Calu3 (cell line): ENCODE results near the gene GALNTL6. TPM values are rescaled to one million over a fixed set of nuclear protein-coding genes. Genes with fewer than 3 reads are reported as not detected.

Experiments used
- BruUV-seq: library from RNA; stranded (reverse); fragments of 400-500 nt; replicated peaks from 2 replicates; lab custom pipeline; 2021; lab: Mats Ljungman, UMichigan
- CTCF ChIA-PET: fragments of 300-600 bp; sonication (Branson Sonifier 250); formaldehyde crosslinking; loops from one replicate; lab custom pipeline; 2022; ENCODE audit warnings: antibody characterized with exemption; lab: Charles Lee
- DNase-seq: peaks from one replicate; pipeline ENCODE4 v3.0.0; 2022
- H3K27ac Mint-ChIP-seq: one replicate; pipeline ENCODE4 v1.8.0; 2022; ENCODE audit warnings: mixed read lengths; ENCODE audit not compliant: unreplicated experiment
- H3K27me3 Mint-ChIP-seq: one replicate; pipeline ENCODE4 v1.8.0; 2022; ENCODE audit warnings: mixed read lengths; ENCODE audit not compliant: unreplicated experiment
- H3K36me3 Mint-ChIP-seq: one replicate; pipeline ENCODE4 v1.8.0; 2022; ENCODE audit warnings: mild to moderate bottlenecking, moderate library complexity, mixed read lengths; ENCODE audit not compliant: insufficient read depth, unreplicated experiment
- H3K4me1 Mint-ChIP-seq: one replicate; pipeline ENCODE4 v1.8.0; 2022; ENCODE audit warnings: mild to moderate bottlenecking, low read depth, mixed read lengths; ENCODE audit not compliant: unreplicated experiment
- H3K4me3 Mint-ChIP-seq: one replicate; pipeline ENCODE4 v1.8.0; 2022; ENCODE audit warnings: mild to moderate bottlenecking, low read depth, moderate library complexity, mixed read lengths; ENCODE audit not compliant: unreplicated experiment
- H3K9me3 Mint-ChIP-seq: one replicate; pipeline ENCODE4 v1.8.0; 2022; ENCODE audit warnings: low read depth, mixed read lengths; ENCODE audit not compliant: unreplicated experiment
- CTCF ChIP-seq: fragments of 200-600 bp; IDR thresholded peaks from one replicate; pipeline ENCODE4 v1.8.0; 2022; ENCODE audit warnings: antibody characterized with exemption; ENCODE audit not compliant: unreplicated experiment
- intact Hi-C: fragments of 100-400 bp; cut with micrococcal nuclease; formaldehyde crosslinking; loops from one replicate; pipeline ENCODE4 v1.10.0; 2022; ENCODE audit not compliant: unreplicated experiment
- total RNA-seq: library from RNA; stranded (reverse); gene quantifications from 2 replicates; pipeline ENCODE4 v1.2.3, GENCODE V29; 2022

The GALNTL6 gene
- total RNA-seq, 1 experiment from 2014 or later = not detected

- H3K4me1 Mint-ChIP-seq = no peaks in the 10 kb centered on the region
- TF ChIP-seq CTCF = peak; percentile 24
- no peak overlapping the region for H3K27ac Mint-ChIP-seq
- peak; percentile 34 for DNase-seq
- CTCF ChIA-PET = interaction anchor here (0.6 to 1.9 kb wide), 19 partner anchors 10 to 791 kb away, joined by 3 to 33 read pairs (median 5); partner anchors contain the start of gene SAP30
- no TSS peak for BruUV-seq
- H3K9me3 Mint-ChIP-seq = no peaks in the 10 kb centered on the region
- intact Hi-C loops = loop anchor here (1.0 to 5.0 kb wide), 3 partner anchors 244 to 404 kb away; no protein-coding TSS in a partner anchor
- H3K36me3 Mint-ChIP-seq = peaks cover 5% of the 10 kb centered on the region
- H3K27me3 Mint-ChIP-seq = no peaks in the 10 kb centered on the region
- no peak overlapping the region for H3K4me3 Mint-ChIP-seq
Measured at GRCh38 chr4:173013232-173013930, 1200.2 kb downstream of the GALNTL6 start.

- intact Hi-C loops = loop anchor here (5.0 kb wide), 1 partner anchor 403 kb away; no protein-coding TSS in a partner anchor
- H3K36me3 Mint-ChIP-seq = peaks cover 5% of the 10 kb centered on the region
Measured at GRCh38 chr4:173014113-173014558, 1200.9 kb downstream of the GALNTL6 start.

GRCh38 chr4:173014836-173015235 is 1201.6 kb downstream of the GALNTL6 start:
- no peak for DNase-seq
- CTCF ChIA-PET = no interaction called here
- no TSS peak for BruUV-seq
- Mint-ChIP-seq H3K4me1 (no peaks in the 10 kb centered on the region), H3K4me3 (no peak overlapping the region), H3K27ac (no peak overlapping the region), H3K9me3 (no peaks in the 10 kb centered on the region), H3K36me3 (peaks cover 5% of the 10 kb centered on the region), H3K27me3 (no peaks in the 10 kb centered on the region)
- intact Hi-C loops = loop anchor here (5.0 kb wide), 1 partner anchor 402 kb away; no protein-coding TSS in a partner anchor
- TF ChIP-seq CTCF = no peak

More at GRCh38 chr4:173014113-173014558, 1200.9 kb downstream of the GALNTL6 start:
- Mint-ChIP-seq H3K27me3 (no peaks in the 10 kb centered on the region), H3K4me3 (no peak overlapping the region), H3K9me3 (no peaks in the 10 kb centered on the region), H3K4me1 (no peaks in the 10 kb centered on the region), H3K27ac (no peak overlapping the region)
- CTCF ChIA-PET = interaction anchor here (0.6 to 1.9 kb wide), 15 partner anchors 9 to 480 kb away, joined by 3 to 33 read pairs (median 5); no protein-coding TSS in a partner anchor
- DNase-seq = peak; percentile 6
- BruUV-seq = no TSS peak
- no peak for TF ChIP-seq CTCF

- no peak for DNase-seq
- peaks cover 10% of the 10 kb centered on the region for H3K27me3 Mint-ChIP-seq
- no peak overlapping the region for H3K4me3 Mint-ChIP-seq
- H3K9me3 Mint-ChIP-seq = no peaks in the 10 kb centered on the region
- no TSS peak for BruUV-seq
- H3K27ac Mint-ChIP-seq = no peak overlapping the region
- no peak for TF ChIP-seq CTCF
- intact Hi-C loops = no loop called here
- H3K36me3 Mint-ChIP-seq = peaks cover 5% of the 10 kb centered on the region
- no peaks in the 10 kb centered on the region for H3K4me1 Mint-ChIP-seq
- CTCF ChIA-PET = interaction anchor here (0.6 to 0.8 kb wide), 2 partner anchors 151 to 274 kb away, joined by 4 to 5 read pairs; partner anchors contain the start of gene GALNT7
Measured at GRCh38 chr4:173017802-173018201, 1204.6 kb downstream of the GALNTL6 start.
